Measurements from ENCODE around the gene PCDHGB2. TPM values are rescaled to one million over a fixed set of nuclear protein-coding genes. Genes with fewer than 3 reads are reported as not detected.
"Not testable (repeated sequence)": the region's sequence is repeated elsewhere in the genome, so short reads cannot be mapped to it uniquely, and the experiment has no call there.

The PCDHGB2 gene
- total and polyA plus RNA-seq, 2 donors: 0.21 to 0.28 TPM

- H3K27me3 ChIP-seq (ENCODE audit: control insufficient read depth in 2 of 2, insufficient read depth in 1 of 2, low read length in 1 of 2): peaks cover 19 to 79% of the 10 kb centered on the region in 2 donors
- not testable (repeated sequence) for H3K36me3 ChIP-seq (ENCODE audit: control insufficient read depth in 2 of 2, insufficient read depth in 2 of 2, low read length in 1 of 2); H3K27ac ChIP-seq (ENCODE audit: low read depth in 1 of 2, low read length in 1 of 2); H3K4me1 ChIP-seq (ENCODE audit: control insufficient read depth in 2 of 2, insufficient read depth in 2 of 2, low read length in 2 of 2)
- peaks cover 13 to 32% of the 10 kb centered on the region in 2 donors for H3K9me3 ChIP-seq (ENCODE audit: control insufficient read depth in 2 of 2, insufficient read depth in 1 of 2, low read length in 1 of 2)
- WGBS: 17% methylated on average over 51 of the region's 51 CpGs
- peak in 1 of 9 donors; percentile 46 for DNase-seq (ENCODE audit: low read depth in 6 of 9, low spot score in 9 of 9)
- H3K4me3 ChIP-seq (ENCODE audit: low read length in 2 of 2): peak within 1 kb of the TSS in 1 of 2 donors; percentile 25
These were observed 48.2 kb downstream of the PCDHGB2 start, which contains the start of gene PCDHGB6 for GRCh38 chr5:141407790-141408505. TSS of gene PCDHGB6 (plus strand) at chr5:141408021. CDS start at chr5:141408203, 182 bp downstream.

- no peaks in the 10 kb centered on the region for H3K36me3 ChIP-seq (ENCODE audit: control insufficient read depth in 2 of 2, insufficient read depth in 2 of 2, low read length in 1 of 2)
- H3K27ac ChIP-seq (ENCODE audit: low read depth in 1 of 2, low read length in 1 of 2): no peak overlapping the region
- DNase-seq (ENCODE audit: low read depth in 6 of 9, low spot score in 9 of 9): no peak
- peaks cover 13 to 34% of the 10 kb centered on the region in 2 donors for H3K9me3 ChIP-seq (ENCODE audit: control insufficient read depth in 2 of 2, insufficient read depth in 1 of 2, low read length in 1 of 2)
- H3K4me1 ChIP-seq (ENCODE audit: control insufficient read depth in 2 of 2, insufficient read depth in 2 of 2, low read length in 2 of 2): peaks cover 0 to 4% of the 10 kb centered on the region in 2 donors
- H3K4me3 ChIP-seq (ENCODE audit: low read length in 2 of 2): no peak overlapping the region
- WGBS: 35% methylated on average over 64 of the region's 64 CpGs
- peaks cover 31 to 79% of the 10 kb centered on the region in 2 donors for H3K27me3 ChIP-seq (ENCODE audit: control insufficient read depth in 2 of 2, insufficient read depth in 1 of 2, low read length in 1 of 2)
These were observed 50.0 kb downstream of the PCDHGB2 start for GRCh38 chr5:141409598-141410306.

- H3K36me3 ChIP-seq (ENCODE audit: control insufficient read depth in 2 of 2, insufficient read depth in 2 of 2, low read length in 1 of 2): no peaks in the 10 kb centered on the region
- no peak overlapping the region for H3K4me3 ChIP-seq (ENCODE audit: low read length in 2 of 2)
- peaks cover 13 to 34% of the 10 kb centered on the region in 2 donors for H3K9me3 ChIP-seq (ENCODE audit: control insufficient read depth in 2 of 2, insufficient read depth in 1 of 2, low read length in 1 of 2)
- WGBS: 71% methylated on average over 3 of the region's 3 CpGs
- no peak for DNase-seq (ENCODE audit: low read depth in 6 of 9, low spot score in 9 of 9)
- peaks cover 38 to 89% of the 10 kb centered on the region in 2 donors for H3K27me3 ChIP-seq (ENCODE audit: control insufficient read depth in 2 of 2, insufficient read depth in 1 of 2, low read length in 1 of 2)
- H3K27ac ChIP-seq (ENCODE audit: low read depth in 1 of 2, low read length in 1 of 2): no peak overlapping the region
- H3K4me1 ChIP-seq (ENCODE audit: control insufficient read depth in 2 of 2, insufficient read depth in 2 of 2, low read length in 2 of 2): peaks cover 0 to 4% of the 10 kb centered on the region in 2 donors
These were observed 51.8 kb downstream of the PCDHGB2 start for GRCh38 chr5:141411575-141411974.

Other genes with a start within 250 kb of the PCDHGB2 start
Only the 30 nearest of the 36 such genes appear.
- 0.19 TPM for gene PCDHB9, start 172.8 kb upstream of the PCDHGB2 start, total RNA-seq
- 0.16 TPM for gene PCDHB9, start 172.8 kb upstream of the PCDHGB2 start, polyA plus RNA-seq
- 0.19 TPM for gene PCDHB10, start 167.6 kb upstream of the PCDHGB2 start, total RNA-seq
- 0.23 TPM for gene PCDHB10, start 167.6 kb upstream of the PCDHGB2 start, polyA plus RNA-seq
- 0.24 TPM for gene PCDHB11, start 160.4 kb upstream of the PCDHGB2 start, total RNA-seq
- 0.37 TPM for gene PCDHB11, start 160.4 kb upstream of the PCDHGB2 start, polyA plus RNA-seq
- gene PCDHB12, start 151.3 kb upstream of the PCDHGB2 start, total RNA-seq: 0.19 TPM
- gene PCDHB12, start 151.3 kb upstream of the PCDHGB2 start, polyA plus RNA-seq: 0.18 TPM
- 0.14 TPM for gene PCDHB13, start 146.1 kb upstream of the PCDHGB2 start, total RNA-seq
- 0.27 TPM for gene PCDHB13, start 146.1 kb upstream of the PCDHGB2 start, polyA plus RNA-seq
- gene PCDHB14, start 136.7 kb upstream of the PCDHGB2 start, total RNA-seq: 0.38 TPM
- gene PCDHB14, start 136.7 kb upstream of the PCDHGB2 start, polyA plus RNA-seq: 0.87 TPM
- gene PCDHB15, start 114.6 kb upstream of the PCDHGB2 start, total RNA-seq: 0.33 TPM
- 0.66 TPM for gene PCDHB15, start 114.6 kb upstream of the PCDHGB2 start, polyA plus RNA-seq
- 0.09 TPM for gene SLC25A2, start 55.9 kb upstream of the PCDHGB2 start, total RNA-seq
- gene SLC25A2, start 55.9 kb upstream of the PCDHGB2 start, polyA plus RNA-seq: 0.16 TPM
- gene TAF7, start 39.2 kb upstream of the PCDHGB2 start, total RNA-seq: 138 TPM
- 174 TPM for gene TAF7, start 39.2 kb upstream of the PCDHGB2 start, polyA plus RNA-seq
- 0.09 TPM for gene PCDHGA1, start 29.5 kb upstream of the PCDHGB2 start, total RNA-seq
- gene PCDHGA1, start 29.5 kb upstream of the PCDHGB2 start, polyA plus RNA-seq: 0.16 TPM
- 0.19 TPM for gene PCDHGA2, start 21.2 kb upstream of the PCDHGB2 start, total RNA-seq
- 0.46 TPM for gene PCDHGA2, start 21.2 kb upstream of the PCDHGB2 start, polyA plus RNA-seq
- gene PCDHGA3, start 16.2 kb upstream of the PCDHGB2 start, total RNA-seq: 0.19 TPM
- gene PCDHGA3, start 16.2 kb upstream of the PCDHGB2 start, polyA plus RNA-seq: 0.11 TPM
- gene PCDHGB1, start 9.9 kb upstream of the PCDHGB2 start, total RNA-seq: 0.14 TPM
- 0.11 TPM for gene PCDHGB1, start 9.9 kb upstream of the PCDHGB2 start, polyA plus RNA-seq
- 0.19 TPM for gene PCDHGA4, start 5.0 kb upstream of the PCDHGB2 start, total RNA-seq
- gene PCDHGA4, start 5.0 kb upstream of the PCDHGB2 start, polyA plus RNA-seq: 0.11 TPM
- gene PCDHGA5, start 4.2 kb downstream of the PCDHGB2 start, total RNA-seq: 0.19 TPM
- 0.18 TPM for gene PCDHGA5, start 4.2 kb downstream of the PCDHGB2 start, polyA plus RNA-seq
- 0.33 TPM for gene PCDHGB3, start 10.2 kb downstream of the PCDHGB2 start, total RNA-seq
- gene PCDHGB3, start 10.2 kb downstream of the PCDHGB2 start, polyA plus RNA-seq: 0.14 TPM
- gene PCDHGA6, start 13.9 kb downstream of the PCDHGB2 start, total RNA-seq: 0.47 TPM
- gene PCDHGA6, start 13.9 kb downstream of the PCDHGB2 start, polyA plus RNA-seq: 1.2 TPM
- gene PCDHGA7, start 22.7 kb downstream of the PCDHGB2 start, total RNA-seq: 0.28 TPM
- gene PCDHGA7, start 22.7 kb downstream of the PCDHGB2 start, polyA plus RNA-seq: 0.46 TPM
- 1.0 TPM for gene PCDHGB4, start 27.7 kb downstream of the PCDHGB2 start, total RNA-seq
- gene PCDHGB4, start 27.7 kb downstream of the PCDHGB2 start, polyA plus RNA-seq: 1.6 TPM
- gene PCDHGA8, start 32.6 kb downstream of the PCDHGB2 start, total RNA-seq: 0.19 TPM
- gene PCDHGA8, start 32.6 kb downstream of the PCDHGB2 start, polyA plus RNA-seq: 0.18 TPM
- gene PCDHGB5, start 38.0 kb downstream of the PCDHGB2 start, total RNA-seq: 1.6 TPM
- 1.1 TPM for gene PCDHGB5, start 38.0 kb downstream of the PCDHGB2 start, polyA plus RNA-seq
- 0.66 TPM for gene PCDHGA9, start 42.8 kb downstream of the PCDHGB2 start, total RNA-seq
- 0.75 TPM for gene PCDHGA9, start 42.8 kb downstream of the PCDHGB2 start, polyA plus RNA-seq
- gene PCDHGB6, start 48.0 kb downstream of the PCDHGB2 start, total RNA-seq: 0.61 TPM
- 1.1 TPM for gene PCDHGB6, start 48.0 kb downstream of the PCDHGB2 start, polyA plus RNA-seq
- gene PCDHGA10, start 53.0 kb downstream of the PCDHGB2 start, total RNA-seq: 0.61 TPM
- 0.87 TPM for gene PCDHGA10, start 53.0 kb downstream of the PCDHGB2 start, polyA plus RNA-seq
- gene PCDHGB7, start 57.7 kb downstream of the PCDHGB2 start, total RNA-seq: 0.85 TPM
- 1.2 TPM for gene PCDHGB7, start 57.7 kb downstream of the PCDHGB2 start, polyA plus RNA-seq
- gene PCDHGA11, start 61.1 kb downstream of the PCDHGB2 start, total RNA-seq: 0.42 TPM
- gene PCDHGA11, start 61.1 kb downstream of the PCDHGB2 start, polyA plus RNA-seq: 0.68 TPM
- 0.80 TPM for gene PCDHGA12, start 70.5 kb downstream of the PCDHGB2 start, total RNA-seq
- gene PCDHGA12, start 70.5 kb downstream of the PCDHGB2 start, polyA plus RNA-seq: 0.71 TPM
- 5.5 TPM for gene PCDHGC3, start 116.0 kb downstream of the PCDHGB2 start, total RNA-seq
- 28.7 TPM for gene PCDHGC3, start 116.0 kb downstream of the PCDHGB2 start, polyA plus RNA-seq
- gene PCDHGC4, start 125.0 kb downstream of the PCDHGB2 start, total RNA-seq: 0.19 TPM
- 0.05 TPM for gene PCDHGC4, start 125.0 kb downstream of the PCDHGB2 start, polyA plus RNA-seq
- 0.19 TPM for gene PCDHGC5, start 129.1 kb downstream of the PCDHGB2 start, total RNA-seq
- gene PCDHGC5, start 129.1 kb downstream of the PCDHGB2 start, polyA plus RNA-seq: 0.11 TPM

All from thymus (tissue), 11 donors.